Stimulated activated CD4-positive, alpha-beta T cell treated with anti-CD3 and anti-CD28 coated beads, Interleukin-2, amount 100 ng/mL, for 4 hours (primary cell): ENCODE data around the gene DNAJC7.

Experiments used
- DNase-seq: peaks from one replicate; pipeline ENCODE4 v3.0.0-alpha.2; 2020; ENCODE audit warnings: low read depth

DNAJC7 gene, protein sequence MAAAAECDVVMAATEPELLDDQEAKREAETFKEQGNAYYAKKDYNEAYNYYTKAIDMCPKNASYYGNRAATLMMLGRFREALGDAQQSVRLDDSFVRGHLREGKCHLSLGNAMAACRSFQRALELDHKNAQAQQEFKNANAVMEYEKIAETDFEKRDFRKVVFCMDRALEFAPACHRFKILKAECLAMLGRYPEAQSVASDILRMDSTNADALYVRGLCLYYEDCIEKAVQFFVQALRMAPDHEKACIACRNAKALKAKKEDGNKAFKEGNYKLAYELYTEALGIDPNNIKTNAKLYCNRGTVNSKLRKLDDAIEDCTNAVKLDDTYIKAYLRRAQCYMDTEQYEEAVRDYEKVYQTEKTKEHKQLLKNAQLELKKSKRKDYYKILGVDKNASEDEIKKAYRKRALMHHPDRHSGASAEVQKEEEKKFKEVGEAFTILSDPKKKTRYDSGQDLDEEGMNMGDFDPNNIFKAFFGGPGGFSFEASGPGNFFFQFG

DNA sequence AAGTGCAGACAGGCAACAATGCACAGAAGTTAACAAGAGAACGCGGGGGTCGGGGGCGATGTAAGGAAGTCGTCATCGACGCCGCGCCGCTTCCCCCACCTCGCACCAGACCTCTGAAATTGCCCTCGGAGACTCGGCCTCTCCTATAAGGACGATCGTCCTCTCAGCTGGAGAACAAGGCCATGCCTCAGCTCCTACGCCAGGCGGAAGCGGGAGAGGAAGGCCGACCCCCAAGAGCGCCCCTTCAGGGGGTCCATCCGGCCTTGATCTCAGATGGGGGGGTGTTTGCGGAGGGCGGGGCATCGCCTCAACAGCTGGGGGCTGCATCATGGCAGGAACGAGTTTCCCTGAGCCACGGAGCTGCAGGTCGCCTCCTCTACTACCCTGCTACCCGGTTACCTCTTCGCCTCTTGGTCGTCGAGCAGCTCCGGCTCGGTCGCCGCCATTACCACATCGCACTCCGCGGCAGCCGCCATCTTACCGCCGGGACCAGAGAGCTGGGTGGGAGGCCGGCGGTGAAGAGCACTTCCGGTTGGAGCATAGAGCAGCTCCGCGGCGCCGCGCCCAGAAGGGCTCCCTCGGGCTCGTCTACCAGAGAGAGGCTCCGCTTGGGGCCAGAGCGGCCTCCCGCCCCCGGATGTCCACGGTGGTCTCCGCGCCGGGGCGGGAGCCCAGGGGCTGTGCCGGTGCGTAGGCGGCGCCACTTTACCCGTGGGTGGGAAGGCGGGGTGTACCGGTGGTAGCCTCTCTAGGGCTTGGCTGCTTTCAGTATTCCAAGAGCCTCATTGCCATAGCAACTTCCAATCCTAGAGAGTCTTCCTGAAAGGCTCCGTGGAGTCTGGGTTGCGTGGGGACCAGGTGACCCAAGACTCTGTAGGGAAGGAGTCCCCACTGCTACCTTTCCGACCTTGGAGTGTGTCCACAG is at the start of gene DNAJC7:
Gene DNAJC7, minus strand, starts transcription at position 499 of the 925 bp plus-strand sequence. Its CDS starts 23 bp downstream, at position 476.
- DNase-seq = peak; percentile 87

- DNase-seq = no peak
Observed at GRCh38 chr17:42065201-42065600, 48.0 kb upstream of the DNAJC7 start.

DNA sequence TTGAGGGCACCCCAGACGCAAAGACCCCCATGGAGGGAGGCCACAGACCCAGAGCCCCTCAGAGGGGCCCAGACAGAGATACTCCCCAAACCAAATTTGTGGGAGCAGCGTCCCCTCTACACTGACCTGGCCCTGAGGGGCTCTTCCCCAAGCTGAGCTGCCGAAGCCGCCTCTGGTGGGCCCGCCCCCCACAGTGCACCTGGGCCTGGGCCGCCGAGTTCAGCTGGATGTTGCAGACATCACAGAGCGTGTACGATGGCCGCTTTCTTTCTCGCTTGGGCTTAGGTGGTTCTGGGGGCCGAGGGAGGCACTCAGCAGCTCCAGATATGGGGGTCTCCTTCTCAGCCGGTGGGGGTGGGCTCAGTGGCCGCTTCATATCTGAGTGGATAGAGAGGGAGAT is 45.4 kb upstream of the DNAJC7 start:
- no peak for DNase-seq

DNA sequence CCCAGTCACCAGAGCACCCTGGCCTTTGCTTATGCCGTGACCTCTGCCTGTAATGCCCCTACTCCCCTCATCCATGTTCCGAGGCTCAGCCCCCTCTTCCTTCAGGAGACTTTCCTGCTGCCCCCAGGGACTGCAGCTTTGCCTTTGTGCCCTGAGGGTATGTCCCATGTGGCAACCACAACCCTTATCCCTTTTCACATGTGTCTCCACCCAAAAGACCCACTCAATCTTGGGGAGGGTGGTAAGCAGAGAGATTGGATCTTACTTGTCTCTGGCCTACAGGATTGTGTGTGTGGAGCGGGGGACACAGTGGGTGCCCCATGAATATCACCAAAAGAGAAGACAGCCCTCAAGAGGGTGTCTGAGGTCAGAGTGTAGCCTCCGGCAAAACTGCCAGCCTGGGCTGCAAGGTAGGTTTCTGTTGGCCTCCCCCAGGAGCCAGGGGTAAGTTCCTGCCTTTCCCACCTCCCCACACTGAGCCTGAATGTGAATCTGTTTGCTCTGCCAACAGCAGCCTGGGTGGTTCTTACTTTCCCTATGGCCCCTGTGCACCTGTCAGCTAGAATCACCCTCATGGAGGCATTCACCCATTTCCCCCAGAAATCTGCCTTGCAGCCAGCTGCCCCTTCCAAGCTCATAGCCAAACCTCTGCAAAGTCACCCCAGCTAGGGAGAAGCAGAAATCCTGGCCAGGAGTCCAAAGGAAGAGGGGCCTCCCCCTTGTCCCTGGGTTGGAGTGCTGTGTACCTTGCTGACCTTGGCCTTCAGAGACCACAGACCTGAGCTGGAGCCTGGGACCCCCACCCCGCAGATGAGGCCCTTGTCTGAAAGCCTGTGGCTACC is 44.6 kb upstream of the DNAJC7 start:
- no peak for DNase-seq

- no peak for DNase-seq
Observed at GRCh38 chr17:42060231-42060630, 43.0 kb upstream of the DNAJC7 start.

DNA sequence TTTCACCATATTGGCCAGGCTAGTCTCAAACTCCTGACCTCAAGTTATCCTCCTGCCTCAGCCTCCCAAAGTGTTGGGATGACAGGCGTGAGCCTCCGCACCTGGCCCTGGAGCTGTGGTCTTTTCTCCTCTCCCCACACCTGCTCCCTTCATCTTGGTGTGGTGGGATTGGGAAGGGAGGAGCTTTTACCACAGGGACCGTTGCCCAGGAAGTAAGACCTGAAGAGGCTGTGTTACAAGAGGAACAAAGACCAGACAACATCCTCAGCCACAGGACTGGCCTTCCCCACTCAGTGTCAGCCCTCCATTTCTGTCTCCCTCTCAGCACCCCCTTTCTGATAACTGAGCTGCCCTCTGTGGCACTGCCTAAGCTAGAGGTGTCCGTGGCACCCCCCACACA is 42.6 kb upstream of the DNAJC7 start:
- DNase-seq = no peak

DNA sequence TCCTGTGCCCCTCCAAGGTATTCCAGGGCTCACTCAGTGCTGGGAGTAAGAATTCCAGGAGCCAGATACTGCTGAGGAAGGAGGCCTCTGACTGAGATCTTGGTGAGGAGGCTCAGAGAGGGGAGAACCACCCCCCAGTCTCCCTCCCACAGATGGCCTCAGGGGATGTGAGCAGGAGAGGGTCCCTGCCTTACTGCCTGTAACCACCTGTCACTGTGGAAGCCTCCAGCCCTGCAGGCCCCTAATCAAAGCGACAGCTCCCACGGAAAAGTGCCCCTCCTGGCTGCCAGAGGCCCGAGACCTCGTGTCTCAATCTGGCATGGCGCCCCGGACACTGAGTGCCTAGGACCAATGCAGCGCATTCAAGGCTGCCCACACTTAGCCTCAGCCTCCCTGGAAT is 40.8 kb upstream of the DNAJC7 start:
- DNase-seq = no peak

DNA sequence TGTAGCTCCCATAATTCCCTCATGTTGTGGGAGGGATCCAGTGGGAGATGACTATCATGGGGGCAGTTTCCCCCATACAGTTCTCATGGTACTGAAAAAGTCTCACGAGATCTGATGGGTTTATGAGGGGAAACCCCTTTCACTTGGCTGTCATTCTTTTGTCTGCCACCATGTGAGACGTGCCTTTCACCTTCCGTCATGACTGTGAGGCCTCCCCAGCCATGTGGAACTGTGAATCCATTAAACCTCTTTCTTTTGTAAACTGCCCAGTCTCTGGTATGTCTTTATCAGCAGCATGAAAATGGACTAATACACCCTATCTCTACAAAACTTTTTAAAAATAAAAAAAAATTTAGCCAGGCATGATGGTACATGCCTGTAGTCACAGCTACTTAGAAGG is 39.4 kb upstream of the DNAJC7 start:
- no peak for DNase-seq

DNA sequence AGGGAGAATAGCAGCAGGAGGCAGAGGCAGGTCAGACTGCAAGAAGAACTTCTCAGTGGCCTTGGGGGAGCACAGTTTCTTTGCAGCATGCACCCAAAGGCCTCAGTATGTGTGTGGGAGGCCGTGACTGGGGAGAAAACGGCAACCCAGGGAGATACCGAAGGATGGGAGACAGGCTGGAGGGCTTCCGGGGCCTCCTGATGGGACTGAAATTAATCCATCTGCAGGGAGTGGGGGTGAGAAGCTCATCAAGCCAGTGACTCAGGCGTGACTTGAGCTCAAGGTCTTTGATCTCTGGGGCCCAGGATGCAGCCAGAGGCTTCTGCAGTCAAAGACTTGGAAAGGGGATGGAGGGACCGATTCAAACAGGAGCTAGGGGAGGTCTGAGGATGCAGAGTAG is 38.3 kb upstream of the DNAJC7 start:
- DNase-seq = no peak

DNA sequence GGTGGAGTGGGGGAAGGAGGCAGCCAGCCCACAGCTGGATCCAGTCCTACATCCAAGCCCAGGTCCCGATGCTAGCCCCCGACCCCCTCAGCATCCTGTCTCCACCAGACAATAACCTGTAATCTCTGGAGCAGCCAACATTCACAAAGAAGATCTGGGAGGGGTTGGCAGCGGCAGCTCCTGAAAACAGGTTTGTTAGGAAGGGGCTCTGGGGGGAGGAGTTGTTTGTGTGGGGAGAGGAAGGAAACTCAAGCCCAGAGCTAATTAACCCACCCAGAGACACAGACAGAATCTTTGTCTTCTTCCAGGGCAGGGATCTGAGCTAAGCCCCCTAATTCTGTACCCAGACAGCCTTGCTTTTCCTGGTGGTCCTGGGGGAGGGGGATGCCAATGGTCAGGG is 37.8 kb upstream of the DNAJC7 start:
- no peak for DNase-seq

DNA sequence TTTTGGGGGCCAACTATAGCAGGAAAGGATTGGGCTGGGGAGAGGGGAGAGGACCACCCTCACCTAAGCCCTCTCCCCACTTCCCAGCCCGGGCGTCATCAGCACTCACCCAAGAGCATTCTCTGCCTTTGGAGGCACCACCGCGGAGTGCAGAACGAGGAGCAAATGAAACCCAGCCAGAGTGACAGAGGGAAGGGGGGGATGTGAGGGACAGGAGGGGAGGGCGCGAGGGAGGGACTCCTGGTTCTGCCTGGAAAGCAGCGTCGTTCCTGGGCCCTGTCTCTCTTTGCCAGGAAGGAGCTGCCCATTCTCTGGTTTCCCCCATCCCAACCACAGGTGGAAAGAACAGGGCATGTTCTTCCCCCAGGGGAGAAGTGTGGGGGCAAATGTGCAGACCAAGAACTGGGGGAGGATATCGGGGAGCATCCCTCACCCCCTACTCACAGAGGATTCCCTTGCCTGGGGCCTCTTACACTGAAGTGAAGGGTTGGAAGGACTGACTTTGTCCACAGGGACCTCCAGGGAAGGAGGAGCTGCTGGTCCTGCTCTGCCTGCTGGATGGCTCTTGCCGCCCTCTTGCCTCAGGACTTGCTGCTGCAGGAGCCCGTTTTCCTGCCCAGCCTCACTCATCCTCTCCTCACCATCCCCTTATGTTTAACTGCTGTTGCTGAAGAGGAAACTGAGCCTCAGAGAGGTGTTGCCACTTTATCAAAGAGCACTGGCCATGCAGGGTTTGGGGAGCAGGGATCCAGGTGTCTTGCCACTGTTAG is 36.7 kb upstream of the DNAJC7 start:
- DNase-seq = no peak

- no peak for DNase-seq
Observed at GRCh38 chr17:42052346-42052877, 35.2 kb upstream of the DNAJC7 start.

DNA sequence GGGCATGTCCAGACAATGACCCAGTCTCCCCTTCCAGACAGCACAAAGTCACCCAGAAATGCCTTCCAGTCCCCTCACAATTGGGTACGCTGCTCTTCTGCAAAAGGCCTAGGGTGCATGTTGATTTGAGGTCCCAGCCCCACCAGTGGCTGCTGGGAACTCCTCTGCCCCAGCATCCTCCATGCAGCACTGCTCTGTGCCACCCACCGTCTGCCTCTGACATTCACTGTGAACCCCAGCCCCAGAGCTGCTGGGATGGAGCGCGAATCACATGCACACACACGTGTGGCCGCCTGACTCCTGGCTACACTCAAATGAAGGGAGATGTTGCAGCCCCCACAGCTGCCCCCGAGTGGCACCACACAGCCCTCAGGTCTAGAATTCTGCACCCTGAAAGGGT is 34.4 kb upstream of the DNAJC7 start:
- no peak for DNase-seq

- DNase-seq = no peak
Observed at GRCh38 chr17:42051013-42051400, 33.8 kb upstream of the DNAJC7 start.

DNA sequence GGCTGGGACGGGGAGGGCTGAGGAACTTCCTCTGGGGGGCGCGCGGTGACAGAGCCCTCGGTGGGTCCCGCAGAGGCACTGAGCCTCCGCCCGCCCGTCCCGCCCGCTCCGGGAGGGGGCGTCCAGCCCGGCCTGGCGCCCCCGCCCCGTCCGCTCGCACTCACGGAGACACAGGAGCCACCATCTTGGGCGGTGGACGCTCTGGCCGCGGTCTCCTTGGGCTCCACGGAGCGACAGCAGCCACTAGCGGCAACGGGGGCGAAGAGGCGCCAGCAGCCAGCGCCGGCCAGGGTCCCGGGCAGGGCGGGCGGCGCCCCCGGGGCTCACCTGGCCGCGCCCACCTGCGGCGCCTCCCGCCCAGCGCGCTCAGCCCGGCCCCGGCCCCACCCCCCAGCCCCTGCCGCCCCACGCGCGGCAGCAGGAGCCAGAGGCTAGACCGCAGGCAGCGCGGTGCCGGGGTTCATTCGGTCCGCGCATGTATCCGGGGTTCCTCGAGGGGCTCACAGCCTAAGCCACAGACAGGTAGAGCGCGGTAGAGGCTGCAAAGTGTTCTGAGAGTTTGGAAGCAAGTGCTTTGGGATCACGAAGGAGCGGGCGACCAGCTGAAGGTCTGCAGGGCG is 33.3 kb upstream of the DNAJC7 start, which contains the start of gene C17orf113:
Gene C17orf113, minus strand, starts transcription at position 209 of the 620 bp plus-strand sequence. CDS start 7,225 bp downstream, outside the sequence.
- peak; percentile 9 for DNase-seq

DNA sequence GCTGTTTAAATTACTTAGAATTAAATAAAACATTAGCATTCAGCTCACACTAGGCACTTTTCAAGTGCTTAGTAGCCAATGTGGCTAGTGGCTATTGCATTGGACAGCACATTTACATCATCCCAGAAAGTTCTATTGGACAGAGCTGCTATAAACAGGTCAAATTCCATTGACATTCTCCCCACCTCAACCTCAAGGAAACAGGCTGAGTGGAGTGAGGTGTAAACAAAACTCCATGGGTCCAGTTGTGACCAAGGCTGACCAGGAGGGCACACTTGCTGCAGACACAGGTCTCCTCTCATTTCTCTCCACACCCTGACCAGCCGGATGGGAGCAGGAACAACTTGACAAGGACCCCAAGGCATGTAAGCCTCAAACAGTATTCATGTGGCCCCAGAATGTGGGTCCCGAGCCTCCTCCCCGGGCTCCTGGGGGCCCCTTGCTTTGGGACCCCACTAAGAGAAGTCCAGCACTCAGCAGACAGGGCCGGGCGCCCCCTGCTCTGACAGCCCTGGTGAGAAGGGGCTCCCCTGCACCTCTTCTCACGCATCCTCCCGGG is 32.7 kb upstream of the DNAJC7 start:
- DNase-seq = no peak

DNA sequence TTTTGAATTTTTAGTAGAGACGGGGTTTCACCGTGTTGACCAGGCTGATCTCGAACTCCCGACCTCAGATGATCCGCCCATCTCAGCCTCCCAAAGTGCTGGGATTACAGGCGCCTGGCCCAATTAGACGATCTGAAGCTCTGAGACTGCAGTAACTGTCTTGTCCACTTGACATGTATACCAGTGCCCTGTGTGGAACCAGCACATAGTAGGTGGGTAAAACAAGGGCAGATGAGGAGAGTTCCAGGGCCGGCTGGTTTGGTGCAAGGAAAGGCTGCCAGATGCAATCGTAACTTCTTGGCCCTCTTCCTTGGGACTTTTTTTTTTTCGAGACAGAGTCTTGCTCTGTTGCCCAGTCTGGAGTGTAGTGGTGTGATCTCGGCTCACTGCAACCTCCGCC is 30.1 kb upstream of the DNAJC7 start:
- DNase-seq = no peak

DNA sequence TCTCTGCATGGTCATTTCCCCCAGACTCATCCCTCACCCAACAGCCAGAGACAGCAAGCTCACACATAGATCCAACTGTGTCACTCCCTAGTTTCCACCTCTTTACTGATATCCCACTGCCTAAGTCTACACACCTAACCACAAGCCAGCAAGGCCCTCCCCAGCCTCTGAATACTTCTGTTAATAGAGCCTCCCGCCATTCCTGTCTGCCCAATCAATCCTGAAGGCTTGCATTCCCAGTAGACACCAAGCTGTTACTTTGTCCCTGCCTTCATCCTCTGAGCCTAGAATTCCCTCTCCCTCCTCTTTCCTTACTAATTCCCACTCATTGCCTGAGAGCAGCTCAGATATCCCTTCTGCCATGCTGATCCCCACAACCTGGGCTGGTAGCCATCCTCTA is 28.5 kb upstream of the DNAJC7 start:
- DNase-seq = no peak

GRCh38 chr17:42042598-42043319 is 25.5 kb upstream of the DNAJC7 start:
- DNase-seq = no peak
